Skin of body (tissue), 2 donors: Measurements from ENCODE around the gene ZFYVE9. TPM values are rescaled to one million over a fixed set of nuclear protein-coding genes. Genes with fewer than 3 reads are reported as not detected.

ENCODE experiments used
- DNase-seq: peaks from one replicate; lab custom pipeline; 2025; lab: John Stamatoyannopoulos, UW
- total RNA-seq: library from RNA; depleted of rRNA; stranded (reverse); fragments of >200 nt; gene quantifications from one replicate; pipeline ENCODE4 v1.2.3, GENCODE V29; 2014

The ZFYVE9 gene
- total RNA-seq, 1 donor from 2014 or later = 41.0 TPM

DNA sequence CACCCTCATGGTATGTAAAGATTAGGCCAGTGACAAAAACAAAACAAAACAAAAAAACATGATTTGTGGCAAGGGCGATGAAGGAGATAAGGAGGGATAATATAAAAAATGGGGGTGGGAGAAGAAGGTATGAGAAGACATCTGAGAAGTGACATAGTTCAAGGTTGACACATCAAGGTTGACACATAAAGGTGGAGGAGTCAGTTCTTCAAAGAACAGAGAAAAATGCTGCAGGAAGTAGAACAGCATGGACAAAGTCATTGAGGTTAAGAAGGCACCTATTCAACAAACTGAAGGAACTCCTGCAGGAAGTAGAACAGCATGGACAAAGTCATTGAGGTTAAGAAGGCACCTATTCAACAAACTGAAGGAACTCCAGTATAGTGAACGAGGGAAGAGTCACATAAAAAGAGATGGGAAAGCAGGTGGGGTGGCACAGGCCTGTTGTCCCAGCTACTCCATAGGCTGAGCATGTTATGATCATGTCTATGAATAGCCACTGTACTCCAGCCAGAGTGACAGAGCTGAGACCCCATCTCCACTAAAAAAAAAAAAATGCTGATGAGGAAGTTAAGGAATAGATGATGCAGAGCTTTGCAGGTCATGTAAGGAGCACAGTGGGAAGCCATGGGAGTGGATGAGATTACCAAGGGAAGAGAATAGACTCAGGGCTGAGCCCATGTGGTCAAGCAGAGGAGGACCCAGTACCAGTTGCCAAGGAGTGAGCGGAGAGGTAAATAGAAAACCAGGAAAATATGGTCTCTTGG is 101.5 kb downstream of the ZFYVE9 start:
- DNase-seq = no peak

DNA sequence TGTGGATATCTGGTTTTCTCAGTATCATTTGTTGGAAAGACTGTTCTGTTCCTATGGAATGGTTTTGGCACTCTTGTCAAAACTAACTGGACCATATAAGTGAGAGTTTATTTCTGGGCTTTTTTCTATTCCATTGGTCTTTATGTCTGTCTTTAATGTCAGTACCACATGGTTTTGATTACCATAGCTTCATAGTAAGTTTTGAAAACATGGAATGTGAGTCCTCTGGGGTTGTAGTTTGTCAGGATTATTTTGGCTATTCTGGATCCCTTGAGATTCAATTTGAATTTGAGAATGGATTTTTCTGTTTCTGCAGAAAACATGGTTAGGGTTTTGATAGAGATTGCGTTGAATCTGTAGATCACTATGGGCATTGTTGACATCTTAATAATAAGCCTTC is 107.9 kb downstream of the ZFYVE9 start:
- DNase-seq = no peak

- DNase-seq = no peak
These were observed 111.5 kb downstream of the ZFYVE9 start for GRCh38 chr1:52253421-52253820.

DNA sequence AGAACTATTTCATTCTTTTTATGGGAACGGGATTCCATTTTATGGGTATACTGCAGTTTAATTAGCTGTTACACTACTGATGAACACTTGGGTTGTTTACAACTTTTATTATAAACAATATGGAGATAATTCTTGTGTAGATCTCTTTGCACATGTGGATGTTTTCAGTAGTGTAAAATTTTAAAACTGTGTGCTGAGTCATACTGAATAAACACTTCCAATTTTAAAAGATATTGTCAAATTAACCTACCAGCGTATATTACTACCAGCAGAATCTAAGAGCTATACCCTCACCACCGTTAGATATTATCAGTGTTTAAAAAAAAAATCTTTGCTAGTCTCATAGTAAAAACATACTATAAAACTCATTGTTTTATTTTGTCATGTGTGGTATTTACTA is 118.0 kb downstream of the ZFYVE9 start:
- no peak for DNase-seq

- DNase-seq = no peak
These were observed 121.4 kb downstream of the ZFYVE9 start for GRCh38 chr1:52263153-52263910.

DNA sequence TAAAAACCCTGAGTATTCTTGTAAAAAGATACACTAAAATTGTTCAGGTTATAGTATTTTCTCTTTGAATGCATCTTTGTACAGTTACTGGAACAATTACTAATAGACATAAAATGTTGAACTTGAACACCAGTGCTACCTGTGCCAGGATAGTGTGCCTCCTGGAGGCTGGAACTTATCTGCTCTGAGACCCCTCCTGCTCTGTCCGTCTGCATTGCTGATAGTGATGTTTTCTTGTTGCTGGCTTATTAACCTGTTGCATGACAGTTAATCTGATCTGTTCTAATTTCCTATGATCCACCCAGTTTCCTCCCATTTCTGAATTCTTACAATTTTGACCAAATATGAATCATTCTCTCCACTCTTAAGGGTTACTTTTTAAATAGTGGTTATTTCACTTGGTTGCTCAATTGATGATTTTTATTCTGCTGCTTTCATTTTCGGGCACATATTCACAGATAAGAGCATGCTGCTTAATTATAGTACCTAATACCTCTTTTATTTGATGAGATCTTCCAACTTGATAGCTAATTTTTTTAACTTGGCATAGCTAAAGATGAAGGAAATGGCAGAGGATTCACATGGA is 122.7 kb downstream of the ZFYVE9 start:
- DNase-seq = no peak

GRCh38 chr1:52266507-52266906 is 124.6 kb downstream of the ZFYVE9 start:
- DNase-seq = no peak

DNA sequence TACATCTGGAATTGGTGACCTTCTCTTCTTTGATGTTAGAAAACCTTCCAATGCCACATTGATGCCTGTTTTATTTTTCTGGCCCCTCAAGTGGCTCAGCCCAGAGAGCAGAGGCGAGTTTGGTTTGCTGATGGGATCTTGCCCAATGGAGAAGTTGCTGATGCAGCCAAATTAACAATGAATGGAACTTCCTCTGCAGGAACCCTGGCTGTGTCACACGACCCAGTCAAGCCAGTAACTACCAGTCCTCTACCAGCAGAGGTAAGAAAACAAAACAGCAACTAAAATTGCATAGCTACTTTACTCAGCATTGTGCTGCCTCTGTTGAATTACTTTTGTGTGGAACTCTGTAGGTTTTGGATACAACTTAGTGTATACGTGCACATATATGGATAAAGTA is 126.5 kb downstream of the ZFYVE9 start:
- DNase-seq = no peak

- DNase-seq = no peak
These were observed 139.6 kb downstream of the ZFYVE9 start for GRCh38 chr1:52281518-52281917.

GRCh38 chr1:52288286-52288685 is 146.4 kb downstream of the ZFYVE9 start:
- DNase-seq = no peak

- no peak for DNase-seq
These were observed 152.7 kb downstream of the ZFYVE9 start for GRCh38 chr1:52294580-52294979.

GRCh38 chr1:52296345-52296744 is 154.5 kb downstream of the ZFYVE9 start:
- no peak for DNase-seq

DNA sequence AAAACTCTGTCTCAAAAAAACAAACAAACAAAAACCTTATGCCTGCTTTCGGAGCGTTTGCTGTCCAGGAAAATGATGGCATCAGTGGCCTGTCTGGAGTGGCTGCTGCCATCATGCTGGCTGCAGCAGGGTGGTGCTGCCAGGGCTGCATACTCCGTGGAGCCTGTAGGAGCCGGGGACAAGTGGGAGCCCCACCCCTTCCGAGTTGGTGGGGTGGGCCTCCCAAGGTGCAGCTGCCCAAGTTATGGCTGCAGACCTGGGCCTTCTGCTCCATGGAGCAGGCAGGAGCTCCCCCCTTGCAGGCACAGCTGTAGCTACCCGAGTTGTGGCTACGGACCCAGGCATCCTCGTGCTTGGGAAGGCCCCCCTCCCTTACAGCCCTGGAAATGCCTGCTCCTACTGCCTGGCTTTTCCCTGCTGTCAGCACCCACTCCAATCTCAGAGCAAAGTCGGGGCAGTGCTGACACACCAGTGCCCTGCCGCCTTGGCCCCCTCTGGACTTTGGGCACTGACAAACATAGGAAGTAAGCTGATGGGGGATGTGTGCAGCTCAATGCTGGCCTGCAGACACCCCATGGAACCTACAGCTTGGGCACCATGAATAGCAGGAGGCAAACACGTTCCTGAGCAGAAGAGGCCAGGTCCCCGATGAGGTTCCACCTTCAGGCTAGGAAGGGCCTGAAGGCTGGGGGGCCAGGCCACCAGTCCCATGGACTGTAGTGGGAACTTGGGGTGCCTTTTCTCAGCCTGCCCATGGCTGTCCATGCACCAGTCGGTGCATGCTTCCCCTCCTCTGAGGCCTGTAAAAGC is 163.7 kb downstream of the ZFYVE9 start:
- no peak for DNase-seq

DNA sequence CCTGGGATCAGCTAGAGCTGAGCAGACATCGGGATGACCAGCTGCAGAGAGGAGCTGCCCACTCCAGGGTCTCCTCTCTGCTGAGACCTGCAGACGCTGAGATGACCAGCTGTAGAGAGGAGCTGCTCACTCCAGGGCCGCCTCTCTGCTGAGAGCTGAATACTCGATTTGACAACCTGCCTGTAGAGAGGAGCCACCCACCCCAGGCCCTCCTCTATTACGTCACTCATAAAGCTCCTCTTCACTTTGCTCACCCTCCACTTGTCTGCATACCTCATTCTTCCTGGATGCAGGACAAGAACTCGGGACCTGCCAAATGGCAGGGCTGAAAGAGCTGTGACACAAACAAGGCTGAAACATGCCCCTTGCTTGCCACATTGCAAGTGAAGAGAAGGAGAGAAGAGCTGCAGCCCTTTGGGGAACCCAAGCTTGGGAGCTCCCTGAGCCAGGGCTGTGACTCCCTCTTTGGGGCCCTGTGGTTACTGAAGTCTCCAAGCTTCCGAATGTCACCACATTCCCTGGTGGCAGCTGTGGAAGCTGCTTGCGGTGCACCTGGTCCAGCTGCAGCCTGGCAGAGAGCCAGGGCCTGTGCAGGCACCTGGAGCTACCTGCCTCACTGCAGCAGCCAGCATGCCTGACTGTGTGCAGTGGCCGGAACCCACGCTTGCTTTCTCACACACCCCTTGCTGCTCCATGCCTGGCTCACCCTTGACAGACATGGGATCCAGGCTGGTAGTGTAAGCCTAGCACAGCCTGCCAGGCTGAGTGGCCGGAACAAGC is 164.5 kb downstream of the ZFYVE9 start:
- DNase-seq = no peak

GRCh38 chr1:52321061-52321460 is 179.2 kb downstream of the ZFYVE9 start:
- no peak for DNase-seq

GRCh38 chr1:52323731-52324130 is 181.8 kb downstream of the ZFYVE9 start:
- no peak for DNase-seq

DNA sequence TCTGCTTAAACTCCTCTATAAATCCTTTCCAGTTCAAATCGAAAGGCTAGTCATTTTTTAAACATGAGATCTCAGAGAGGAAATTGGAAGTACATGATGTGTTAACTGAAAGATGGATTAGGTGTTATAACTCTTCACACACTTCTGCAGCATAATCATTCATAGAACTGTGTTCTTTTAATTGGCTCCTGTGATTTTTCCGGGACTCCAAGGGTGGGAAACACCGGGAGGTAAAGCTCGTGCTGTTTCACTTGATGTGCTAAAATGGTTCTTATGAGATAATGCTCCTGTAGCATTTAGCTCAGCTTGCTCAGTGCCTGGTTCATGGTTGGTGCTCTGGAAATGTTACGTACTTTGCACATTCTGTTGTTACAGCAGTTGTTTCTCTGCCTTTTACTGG is 183.9 kb downstream of the ZFYVE9 start:
- no peak for DNase-seq

DNA sequence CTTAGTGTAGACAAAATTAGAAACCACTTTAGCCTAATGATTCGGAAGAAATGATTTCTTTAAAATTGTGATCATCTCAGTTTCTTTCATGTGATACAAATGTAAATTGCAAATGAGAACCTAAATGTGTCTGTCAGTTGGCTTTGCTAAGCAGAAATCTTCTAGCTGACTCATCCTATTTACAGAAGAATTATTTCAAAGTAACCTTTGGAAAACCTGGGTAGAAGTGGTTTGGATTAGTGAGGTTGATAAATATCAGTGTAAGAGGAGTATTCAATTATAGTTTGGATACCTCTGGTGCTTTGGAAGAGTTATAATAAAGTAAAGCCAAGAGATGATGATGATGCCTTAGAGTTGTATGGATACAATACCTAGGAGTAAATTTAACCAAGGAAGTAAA is 186.7 kb downstream of the ZFYVE9 start:
- no peak for DNase-seq

- no peak for DNase-seq
These were observed 190.5 kb downstream of the ZFYVE9 start for GRCh38 chr1:52332411-52332810.

GRCh38 chr1:52334906-52335528 is 193.1 kb downstream of the ZFYVE9 start:
- DNase-seq = no peak
